Neutrophil (primary cell): ENCODE data around the gene TULP4.

Source experiments
- H3K27ac ChIP-seq: fragments of 200-600 bp; sonication (generic); 2 replicates; pipeline ENCODE4 v1.5.1; 2016; ENCODE audit warnings: mild to moderate bottlenecking, moderate library complexity
- H3K27me3 ChIP-seq: fragments of 200-600 bp; sonication (generic); 2 replicates; pipeline ENCODE4 v1.6.0; 2016; ENCODE audit warnings: mild to moderate bottlenecking
- H3K36me3 ChIP-seq: fragments of 200-600 bp; sonication (generic); 2 replicates; pipeline ENCODE4 v1.5.1; 2017
- H3K4me1 ChIP-seq, 2 experiments: fragments of 200-600 bp in 1 of 2; sonication (generic) in 1 of 2; 1 replicate in 1 of 2; 2 replicates in 1 of 2; pipeline versions ENCODE4 v1.5.1 to v1.6.1; 2013 to 2016; ENCODE audit warnings: low read depth in 1 of 2, low read length in 1 of 2, mild to moderate bottlenecking in 1 of 2, moderate library complexity in 1 of 2; ENCODE audit not compliant: control insufficient read depth in 1 of 2, insufficient read depth in 1 of 2
- H3K4me3 ChIP-seq, 2 experiments: fragments of 200-600 bp in 1 of 2; sonication (generic) in 1 of 2; 1 replicate in 1 of 2; 2 replicates in 1 of 2; pipeline ENCODE4 v1.5.1; 2013 to 2016; ENCODE audit warnings: low read depth in 1 of 2, low read length in 1 of 2, mild to moderate bottlenecking in 1 of 2, moderate library complexity in 1 of 2
- H3K9me3 ChIP-seq: fragments of 200-600 bp; sonication (generic); 2 replicates; pipeline ENCODE4 v1.5.1; 2016
- TF ChIP-seq, protein P1 (sequence below): fragments of 200-600 bp; sonication (generic); IDR thresholded peaks from 2 replicates; pipeline ENCODE4 v1.5.1; 2016; ENCODE audit warnings: antibody characterized with exemption

Gene TULP4

DNA sequence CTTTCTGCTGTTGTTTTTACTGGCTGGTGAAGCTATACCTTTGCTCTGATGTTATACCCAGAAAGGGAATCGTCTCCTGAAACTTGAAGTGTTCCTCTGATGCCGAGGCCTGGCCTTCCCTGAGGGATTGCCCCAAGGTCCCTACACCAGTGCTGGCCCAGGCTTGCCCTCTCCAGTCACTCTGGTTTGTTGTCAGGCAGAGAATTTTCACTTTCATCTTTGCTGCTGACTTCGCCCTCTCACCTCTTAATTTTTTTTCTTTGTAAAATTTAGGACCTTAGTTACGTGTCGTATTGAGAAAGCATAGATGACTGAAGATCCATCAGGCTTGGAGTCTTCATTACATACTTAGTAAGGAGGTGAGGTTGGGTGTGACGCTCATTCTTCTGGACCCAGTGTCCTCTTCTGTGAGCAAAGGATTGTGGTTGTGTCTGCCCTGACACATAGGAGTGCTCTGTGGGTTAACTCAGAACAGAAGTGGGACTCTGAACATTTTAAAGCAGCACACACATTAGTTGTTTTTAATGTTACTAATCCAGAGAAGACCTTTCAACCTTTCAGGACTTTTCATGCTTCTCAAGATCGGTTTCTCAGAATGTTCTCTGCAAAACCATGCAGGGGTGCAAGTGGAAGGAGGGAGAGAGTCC lies 45.4 kb downstream of the TULP4 start:
- Histone ChIP-seq H3K36me3 (no peaks in the 10 kb centered on the region), H3K9me3 (no peaks in the 10 kb centered on the region), H3K27ac (no peak overlapping the region), H3K4me1 (no peaks in the 10 kb centered on the region), H3K27me3 (no peaks in the 10 kb centered on the region), H3K4me3 (no peak overlapping the region)
- TF ChIP-seq, protein P1, sequence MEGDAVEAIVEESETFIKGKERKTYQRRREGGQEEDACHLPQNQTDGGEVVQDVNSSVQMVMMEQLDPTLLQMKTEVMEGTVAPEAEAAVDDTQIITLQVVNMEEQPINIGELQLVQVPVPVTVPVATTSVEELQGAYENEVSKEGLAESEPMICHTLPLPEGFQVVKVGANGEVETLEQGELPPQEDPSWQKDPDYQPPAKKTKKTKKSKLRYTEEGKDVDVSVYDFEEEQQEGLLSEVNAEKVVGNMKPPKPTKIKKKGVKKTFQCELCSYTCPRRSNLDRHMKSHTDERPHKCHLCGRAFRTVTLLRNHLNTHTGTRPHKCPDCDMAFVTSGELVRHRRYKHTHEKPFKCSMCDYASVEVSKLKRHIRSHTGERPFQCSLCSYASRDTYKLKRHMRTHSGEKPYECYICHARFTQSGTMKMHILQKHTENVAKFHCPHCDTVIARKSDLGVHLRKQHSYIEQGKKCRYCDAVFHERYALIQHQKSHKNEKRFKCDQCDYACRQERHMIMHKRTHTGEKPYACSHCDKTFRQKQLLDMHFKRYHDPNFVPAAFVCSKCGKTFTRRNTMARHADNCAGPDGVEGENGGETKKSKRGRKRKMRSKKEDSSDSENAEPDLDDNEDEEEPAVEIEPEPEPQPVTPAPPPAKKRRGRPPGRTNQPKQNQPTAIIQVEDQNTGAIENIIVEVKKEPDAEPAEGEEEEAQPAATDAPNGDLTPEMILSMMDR = no peak

DNA sequence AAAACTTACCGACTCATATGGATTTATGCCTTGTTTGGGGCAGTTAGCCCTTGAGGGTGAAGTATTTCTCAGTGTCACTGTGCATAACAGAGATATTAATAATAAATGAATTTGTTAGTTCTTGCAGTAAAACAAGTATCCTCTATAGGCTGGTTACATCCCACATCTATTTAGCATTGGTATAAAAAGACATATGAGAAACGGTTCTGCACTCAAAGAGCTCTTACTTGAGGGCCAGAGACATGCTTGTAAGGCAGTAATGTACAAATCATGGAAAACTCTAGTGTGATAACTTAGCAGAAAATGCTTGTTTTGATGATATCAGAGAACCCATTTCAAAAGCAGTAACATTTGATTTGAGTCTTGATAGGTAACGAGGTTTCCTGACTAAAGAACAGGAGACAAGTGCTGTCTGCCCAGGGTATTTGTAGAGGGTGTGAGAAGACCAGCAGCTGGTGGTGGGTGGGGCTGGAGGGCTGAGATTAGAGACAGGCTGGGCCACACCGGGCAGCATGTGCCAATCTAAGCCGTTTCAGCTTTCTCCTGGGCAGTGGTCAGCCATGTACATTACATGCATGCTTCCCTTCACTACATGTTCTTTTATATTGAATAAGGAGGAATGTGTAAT lies 46.3 kb downstream of the TULP4 start:
- H3K9me3 ChIP-seq = no peaks in the 10 kb centered on the region
- no peaks in the 10 kb centered on the region for H3K27me3 ChIP-seq
- TF ChIP-seq, protein P1 = no peak
- no peak overlapping the region for H3K27ac ChIP-seq
- no peaks in the 10 kb centered on the region for H3K36me3 ChIP-seq
- H3K4me1 ChIP-seq = no peaks in the 10 kb centered on the region
- no peak overlapping the region for H3K4me3 ChIP-seq

DNA sequence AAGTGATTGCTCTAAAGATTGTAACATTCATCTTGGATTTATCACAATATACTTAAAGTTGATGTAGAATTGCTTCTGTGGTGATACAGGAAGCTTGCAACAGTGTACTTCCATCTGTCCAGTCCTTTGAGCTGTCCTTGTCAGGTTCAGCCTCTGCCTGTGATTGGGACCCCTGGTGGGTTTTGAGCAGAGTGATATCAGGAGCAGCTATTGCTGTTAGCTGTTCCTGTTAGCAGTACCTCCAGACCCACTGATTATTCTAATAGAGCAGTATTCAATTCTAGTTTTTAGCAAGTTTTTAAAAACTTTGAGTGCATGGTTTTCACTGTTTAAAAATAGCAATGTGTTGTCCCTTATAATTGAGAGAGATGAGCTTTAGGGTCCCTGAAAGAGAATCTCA lies 48.8 kb downstream of the TULP4 start:
- no peak overlapping the region for H3K4me3 ChIP-seq
- no peaks in the 10 kb centered on the region for H3K4me1 ChIP-seq
- H3K27ac ChIP-seq = no peak overlapping the region
- TF ChIP-seq, protein P1 = no peak
- H3K36me3 ChIP-seq = no peaks in the 10 kb centered on the region
- no peaks in the 10 kb centered on the region for H3K9me3 ChIP-seq
- no peaks in the 10 kb centered on the region for H3K27me3 ChIP-seq

DNA sequence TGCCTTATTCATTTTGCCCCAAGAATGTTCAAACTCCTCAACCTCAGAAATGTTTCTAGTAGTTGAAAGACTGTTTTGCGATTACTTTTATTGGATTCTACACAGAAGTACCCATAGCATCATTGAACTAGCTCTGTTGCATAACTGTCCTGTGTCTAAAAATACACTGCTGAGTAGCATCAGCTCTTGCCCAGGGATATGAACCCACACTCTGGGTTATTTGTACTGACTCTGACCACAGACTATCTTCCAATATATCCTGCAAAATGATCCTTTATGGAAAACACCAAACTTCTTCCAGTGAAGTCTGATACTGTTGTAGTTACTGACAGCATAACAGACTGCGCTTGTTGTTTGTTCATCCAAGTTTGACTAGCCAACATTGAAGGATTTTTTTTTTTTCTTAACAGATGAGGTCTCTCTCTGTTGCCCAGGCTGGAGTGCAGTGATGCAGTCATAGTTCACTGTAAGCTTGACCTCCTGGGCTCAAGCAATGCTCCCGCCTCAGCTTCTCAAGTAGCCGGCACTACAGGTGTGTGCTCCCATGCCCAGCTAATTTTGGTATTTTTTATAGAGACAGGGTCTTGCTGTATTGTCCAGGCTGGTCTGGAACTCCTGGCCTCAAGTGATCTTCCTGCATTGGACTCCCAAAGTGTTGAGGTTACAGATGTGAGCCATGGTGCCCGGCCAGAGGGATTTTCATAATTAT lies 49.9 kb downstream of the TULP4 start:
- Histone ChIP-seq H3K27ac (no peak overlapping the region), H3K27me3 (no peaks in the 10 kb centered on the region)
- TF ChIP-seq, protein P1 = no peak

DNA sequence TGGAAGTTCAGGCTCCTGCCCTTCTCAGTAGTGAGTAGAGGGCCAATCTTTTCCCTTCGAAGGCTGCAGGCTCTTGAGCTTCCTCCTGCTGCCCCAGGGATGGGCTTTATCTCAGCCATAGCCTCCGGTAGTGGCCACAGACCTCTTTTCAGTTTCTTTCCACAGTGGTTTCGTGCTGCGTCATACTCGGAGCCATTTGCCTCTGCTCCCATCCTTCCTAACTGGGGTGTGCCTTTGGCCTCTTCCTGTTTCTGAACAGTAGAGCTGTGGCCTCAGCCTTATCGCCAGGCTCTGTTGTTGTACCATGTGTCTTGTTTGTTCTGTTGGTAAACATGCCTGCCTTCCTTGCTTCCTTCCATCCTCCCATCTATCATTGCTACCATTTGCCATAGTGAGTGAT lies 54.1 kb downstream of the TULP4 start:
- H3K27ac ChIP-seq = no peak overlapping the region
- H3K27me3 ChIP-seq = no peaks in the 10 kb centered on the region
- no peaks in the 10 kb centered on the region for H3K9me3 ChIP-seq
- H3K4me3 ChIP-seq = no peak overlapping the region
- TF ChIP-seq, protein P1 = no peak
- H3K36me3 ChIP-seq = no peaks in the 10 kb centered on the region
- no peaks in the 10 kb centered on the region for H3K4me1 ChIP-seq

More for the DNA sequence above, 49.9 kb downstream of the TULP4 start:
- Histone ChIP-seq H3K4me3 (no peak overlapping the region), H3K36me3 (no peaks in the 10 kb centered on the region), H3K4me1 (no peaks in the 10 kb centered on the region), H3K9me3 (no peaks in the 10 kb centered on the region)
